ENCODE measurements around the gene TMEM150A. TPM values are rescaled to one million over a fixed set of nuclear protein-coding genes. Genes with fewer than 3 reads are reported as not detected.
"Not testable (repeated sequence)": the region's sequence is repeated elsewhere in the genome, so short reads cannot be mapped to it uniquely, and the experiment has no call there.

TMEM150A gene
- total RNA-seq, 2 donors from 2014 or later = 10.0 to 10.8 TPM

GRCh38 chr2:85614757-85615156, 12.3 kb upstream of the TMEM150A start:
- DNase-seq; intact Hi-C loops (cut with DNase I, micrococcal nuclease); ATAC-seq: not testable (repeated sequence)

DNA sequence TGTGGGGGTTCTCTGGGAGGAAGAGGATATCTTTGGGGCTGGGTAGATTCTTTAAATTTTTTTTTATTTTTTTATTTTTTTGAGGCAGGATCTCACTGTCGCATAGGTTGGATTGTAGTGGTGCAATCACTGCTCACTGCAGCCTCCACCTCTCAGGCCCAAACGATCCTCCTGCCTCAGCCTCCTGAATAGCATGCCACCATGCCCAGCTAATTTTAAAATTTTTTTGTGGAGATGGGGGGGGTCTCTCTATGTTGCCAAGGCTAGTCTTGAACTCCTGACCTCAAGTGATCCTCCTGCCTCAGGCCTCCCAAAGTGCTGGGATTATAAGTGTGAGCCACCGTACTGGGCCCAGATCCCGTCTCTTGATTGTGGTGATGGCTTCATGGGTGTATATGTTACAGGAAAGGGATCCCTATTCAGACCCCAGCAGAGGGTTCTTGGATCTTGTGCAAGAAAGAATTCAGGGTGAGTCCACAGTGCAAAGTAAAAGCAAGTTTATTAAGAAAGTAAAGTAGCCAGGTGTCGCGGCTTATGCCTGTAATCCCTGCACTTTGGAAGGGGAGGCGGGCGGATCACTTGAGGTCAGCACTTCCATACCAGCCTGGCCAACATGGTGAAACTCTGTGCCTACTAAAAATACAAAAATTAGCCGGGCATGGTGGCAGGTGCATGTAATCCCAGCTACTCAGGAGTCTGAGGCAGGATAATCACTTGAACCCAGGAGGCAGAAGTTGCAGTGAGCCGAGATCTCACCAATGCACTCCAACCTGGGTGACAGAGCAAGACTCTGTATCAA, 11.4 kb upstream of the TMEM150A start:
- no peak for ATAC-seq
- intact Hi-C loops (cut with DNase I, micrococcal nuclease) = no loop called here
- DNase-seq = no peak

DNA sequence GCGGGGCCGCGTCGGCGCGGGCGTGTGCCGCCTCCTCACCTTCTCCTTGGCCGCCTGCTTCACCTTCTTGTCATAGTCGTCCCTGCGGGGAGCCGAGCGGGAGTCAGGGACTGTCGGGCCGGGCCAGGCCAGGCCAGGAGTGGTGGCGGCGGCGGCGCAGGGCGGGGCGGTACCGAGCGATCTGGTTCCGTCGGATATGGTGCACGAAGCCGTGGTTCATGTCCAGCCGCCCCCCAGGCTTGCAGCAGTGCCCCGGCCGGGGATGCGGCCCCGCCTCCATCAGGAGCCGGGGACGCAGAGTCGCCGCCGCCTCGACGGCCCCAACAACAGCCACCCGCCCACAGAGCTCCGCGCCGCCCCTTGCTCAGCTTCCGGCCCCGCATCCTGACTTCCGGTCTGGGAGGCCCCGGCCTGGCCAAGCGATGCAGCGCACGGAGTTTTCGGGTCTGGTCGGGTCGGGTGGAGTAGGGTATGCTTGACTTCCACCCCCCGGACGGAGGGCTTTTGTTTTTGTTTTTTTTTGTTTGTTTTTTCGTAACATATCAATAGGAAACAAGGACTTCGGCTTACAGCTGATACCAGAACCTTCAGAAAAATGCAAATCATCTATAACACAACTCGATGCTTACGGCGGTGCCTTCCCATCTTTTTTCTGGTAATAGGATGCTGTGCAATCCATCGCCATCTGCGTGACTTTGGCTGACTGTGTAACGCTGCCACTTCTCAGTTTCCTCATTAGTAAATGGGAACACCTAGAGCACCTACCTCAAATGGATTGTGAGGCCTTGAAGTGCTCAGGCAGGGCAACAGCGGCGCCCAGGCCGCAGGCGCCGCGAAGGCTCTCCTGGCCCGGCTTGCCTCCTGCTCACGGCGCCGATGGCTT, 9.4 kb upstream of the TMEM150A start, which contains the start of gene C2orf68:
C2orf68 (minus strand) TSS at position 362 of the 883 bp plus-strand sequence; CDS start at position 280, 82 bp downstream.
- DNase-seq (peak; percentile 93 to 94), ATAC-seq (peak; percentile 81)
- intact Hi-C loops (cut with DNase I, micrococcal nuclease) = no loop called here

DNA sequence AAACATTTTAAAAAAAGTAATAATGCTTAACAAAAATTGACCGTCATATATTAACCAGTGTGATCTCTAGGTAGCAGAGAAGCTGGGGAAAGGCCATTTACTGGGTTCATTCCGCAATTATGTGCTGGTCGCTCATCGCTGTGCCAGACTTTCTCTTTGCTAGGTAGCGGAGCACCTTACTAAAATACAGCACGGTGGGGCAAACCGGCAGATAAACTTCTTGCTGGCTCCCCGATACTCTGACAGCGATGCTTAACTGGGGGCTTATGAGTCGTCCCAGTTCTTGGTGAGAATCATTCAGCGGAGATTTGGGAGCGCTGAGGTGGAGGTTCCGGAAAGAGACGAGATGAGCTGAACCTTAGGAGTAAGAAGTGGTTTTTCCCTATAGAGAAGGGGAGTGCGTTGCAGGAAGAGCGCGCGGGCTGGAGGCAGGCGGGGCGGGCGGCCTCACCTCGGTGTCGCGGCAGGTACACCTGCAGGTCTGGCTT, 8.8 kb upstream of the TMEM150A start:
- DNase-seq (no peak), ATAC-seq (peak; percentile 54)
- intact Hi-C loops (cut with DNase I, micrococcal nuclease) = no loop called here

GRCh38 chr2:85607268-85608215, 5.0 kb upstream of the TMEM150A start:
- ATAC-seq (no peak), DNase-seq (no peak)
- intact Hi-C loops (cut with DNase I, micrococcal nuclease) = no loop called here

- no peak for DNase-seq
- ATAC-seq = no peak
- intact Hi-C loops (cut with DNase I, micrococcal nuclease) = no loop called here
Observed at GRCh38 chr2:85606116-85606455, 3.6 kb upstream of the TMEM150A start.

DNA sequence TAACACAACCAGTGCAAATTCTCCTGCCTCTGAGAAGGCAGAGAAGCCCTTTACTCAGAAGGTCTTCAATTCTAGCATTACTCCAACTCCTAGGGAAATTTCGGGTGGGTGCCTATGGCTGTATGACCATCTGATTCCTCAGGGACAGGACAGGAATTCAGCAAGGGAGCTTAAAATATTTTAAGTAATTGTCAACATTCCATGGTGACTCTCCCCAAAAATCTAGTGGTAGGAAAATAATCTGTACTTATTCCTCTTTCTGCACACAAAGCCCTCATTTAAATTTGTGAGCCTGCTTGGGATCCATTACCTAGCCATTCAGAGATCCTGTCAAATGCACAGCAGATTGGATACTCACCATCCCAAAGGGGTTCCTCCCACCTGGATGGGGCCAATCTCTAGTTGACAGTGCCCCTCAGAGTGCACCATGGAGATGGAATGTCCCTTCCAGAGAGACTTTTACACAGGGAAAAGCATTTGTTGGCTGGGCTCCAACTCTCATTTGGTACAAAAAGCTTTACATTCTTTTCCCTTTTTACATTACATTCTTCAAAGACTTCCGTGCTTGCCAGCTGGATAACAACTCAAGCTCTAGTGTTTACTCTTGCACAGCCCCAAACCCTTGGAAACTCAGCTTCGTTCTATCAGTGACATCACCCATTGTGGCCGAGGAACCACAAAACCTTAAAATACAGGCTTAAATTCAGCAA, 3.1 kb upstream of the TMEM150A start:
- DNase-seq (peak in 1 of 2 donors; percentile 6), ATAC-seq (no peak)
- intact Hi-C loops (cut with DNase I, micrococcal nuclease) = no loop called here

DNA sequence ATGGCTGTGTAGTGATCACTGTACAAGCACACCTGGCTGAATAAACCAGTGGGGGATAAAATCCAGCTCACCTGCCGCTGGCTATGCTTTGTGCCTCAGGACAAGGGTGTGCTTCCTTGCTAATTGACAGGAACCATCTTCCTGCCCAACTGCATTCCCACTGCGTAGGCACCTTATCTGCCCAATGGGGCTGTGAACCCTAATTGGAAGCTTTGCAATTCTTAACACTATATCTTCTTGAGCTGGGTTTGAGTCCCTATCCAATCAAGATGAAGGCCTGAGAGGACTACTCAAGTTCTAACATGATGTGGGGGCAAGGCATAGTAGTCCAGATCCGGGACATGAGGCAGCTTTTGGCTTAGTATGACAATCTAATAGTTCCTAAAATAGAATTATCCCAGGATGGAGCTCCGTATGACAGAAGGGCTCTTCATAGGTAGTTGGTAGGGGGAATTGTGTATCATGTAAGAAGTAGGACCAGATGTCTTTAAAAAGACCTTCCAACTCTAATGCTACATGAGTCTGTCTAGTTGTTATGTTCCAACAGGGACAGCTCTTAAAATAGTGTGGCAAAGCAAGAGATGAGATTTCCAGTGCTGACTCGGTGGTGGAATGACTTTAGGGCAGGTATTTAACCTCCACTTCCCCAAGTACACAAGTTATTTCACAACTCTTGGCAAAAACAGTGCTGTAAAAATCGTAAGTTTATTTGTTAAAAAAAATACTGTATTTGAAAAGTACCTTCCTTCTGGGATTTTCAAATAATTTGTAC, 2.3 kb upstream of the TMEM150A start:
- intact Hi-C loops (cut with DNase I, micrococcal nuclease) = no loop called here
- no peak for ATAC-seq
- peak in 1 of 2 donors; percentile 6 for DNase-seq

DNA sequence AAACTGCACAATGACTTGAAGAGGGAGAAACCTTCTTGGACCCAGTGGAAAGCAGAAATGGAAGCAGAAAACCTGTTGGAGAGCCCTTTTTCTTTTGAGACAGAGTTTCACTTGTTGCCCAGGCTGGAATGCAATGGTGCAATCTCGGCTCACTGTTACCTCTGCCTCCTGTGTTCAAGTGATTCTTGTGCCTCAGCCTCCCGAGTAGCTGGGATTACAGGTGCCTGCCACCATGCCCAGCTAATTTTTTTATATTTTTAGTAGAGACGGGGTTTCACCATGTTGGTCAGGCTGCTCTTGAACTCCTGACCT, 1.6 kb upstream of the TMEM150A start:
- DNase-seq; intact Hi-C loops (cut with DNase I, micrococcal nuclease): not testable (repeated sequence)

DNA sequence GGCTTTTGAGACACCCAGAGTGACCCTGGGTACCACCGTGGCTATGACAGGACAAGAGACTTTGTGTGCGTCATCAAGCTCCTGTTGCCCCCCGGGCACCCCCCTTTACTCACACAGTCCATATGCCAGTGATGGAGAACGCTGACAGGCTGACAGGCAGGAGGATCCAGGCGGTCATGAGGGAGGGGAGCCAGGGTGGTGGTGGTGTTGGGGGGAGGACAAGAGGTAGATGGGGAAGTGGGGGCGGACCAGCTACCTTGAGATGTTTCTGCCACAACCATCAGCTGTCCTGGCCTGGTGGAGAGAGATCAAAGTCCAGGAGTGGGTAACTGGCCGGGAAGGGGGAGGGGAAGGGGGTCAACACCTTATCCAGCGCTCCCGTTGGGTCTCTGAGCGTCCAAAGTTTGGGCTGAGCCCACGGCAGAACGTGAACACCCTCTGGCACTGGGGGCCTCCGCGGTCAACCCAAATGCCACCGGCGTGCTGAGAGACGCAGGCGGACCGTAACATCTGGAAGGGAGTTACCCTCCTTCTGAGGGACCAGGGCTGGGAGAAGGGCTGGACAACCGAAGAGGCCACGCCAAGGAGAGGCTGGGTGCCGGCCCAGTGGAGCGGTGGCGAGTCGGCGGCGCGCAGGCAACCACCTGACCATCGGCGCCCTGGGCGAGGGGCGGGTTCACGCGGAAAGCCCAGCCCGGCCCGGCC, 575 bp downstream of the TMEM150A start:
- intact Hi-C loops (cut with DNase I, micrococcal nuclease) = no loop called here
- DNase-seq (peak; percentile 69 to 80), ATAC-seq (peak; percentile 60)

More for the DNA sequence above, 1.6 kb upstream of the TMEM150A start:
- not testable (repeated sequence) for ATAC-seq

DNA sequence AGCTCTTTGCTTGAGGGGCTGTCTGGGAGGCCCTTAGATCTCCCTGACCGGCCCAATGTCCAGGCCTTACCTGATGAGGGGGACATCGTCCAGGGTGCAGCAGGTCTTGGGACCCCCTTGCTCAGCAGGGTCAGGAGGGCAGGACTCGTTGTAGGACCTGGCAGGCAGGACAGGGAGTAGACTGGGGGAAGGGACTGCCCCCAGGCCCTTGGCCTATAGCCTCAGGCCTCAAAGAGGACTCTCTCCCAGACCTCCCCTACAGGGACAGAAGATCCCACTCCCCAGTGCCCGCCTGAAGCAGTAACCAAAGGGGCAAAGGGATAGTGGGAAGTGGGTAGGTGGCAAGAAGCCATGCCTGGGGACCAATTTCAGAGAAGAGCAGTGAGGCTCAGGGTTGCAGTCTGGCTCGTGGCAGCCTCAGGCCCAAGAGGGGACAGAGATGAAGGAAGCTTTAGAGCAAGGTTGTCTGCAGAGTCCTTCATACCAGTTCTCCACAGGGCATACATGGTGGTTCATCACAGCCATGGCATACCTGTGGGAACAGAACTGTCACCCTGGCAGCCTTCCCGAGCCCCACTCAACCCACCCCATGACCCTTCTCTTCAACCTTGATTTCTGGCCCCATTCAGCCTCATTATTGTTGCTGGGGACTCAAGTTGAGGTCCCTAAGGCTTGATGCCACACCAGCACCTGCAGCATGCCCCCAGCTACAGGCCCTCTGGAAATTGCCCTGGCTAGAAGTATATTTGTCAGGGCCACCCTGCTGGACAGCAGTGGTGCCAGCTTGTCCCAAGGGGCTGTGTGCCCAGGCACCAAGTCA, 1.3 kb downstream of the TMEM150A start:
- DNase-seq = no peak
- no peak for ATAC-seq
- intact Hi-C loops (cut with DNase I, micrococcal nuclease) = no loop called here

DNA sequence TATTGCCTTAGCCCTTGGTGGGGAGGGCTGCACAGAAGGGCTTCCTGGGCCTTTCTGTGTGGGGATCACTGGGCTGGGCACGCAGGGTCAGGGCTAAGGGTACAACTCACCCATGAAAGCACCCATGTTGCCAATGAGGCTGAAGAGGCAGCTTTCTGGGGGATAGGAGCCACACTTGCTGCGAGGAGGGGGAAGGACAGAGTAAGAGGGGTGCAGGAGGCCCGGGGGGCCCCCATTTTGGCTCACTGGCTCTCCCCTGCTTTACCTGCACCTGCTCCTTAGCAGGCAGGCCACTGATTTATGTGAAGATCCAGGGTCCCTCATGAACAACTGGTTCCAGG, 2.3 kb downstream of the TMEM150A start:
- DNase-seq = no peak
- intact Hi-C loops (cut with DNase I, micrococcal nuclease) = no loop called here

GRCh38 chr2:85599468-85600234, 2.8 kb downstream of the TMEM150A start:
- ATAC-seq = no peak
- intact Hi-C loops (cut with DNase I, micrococcal nuclease) = no loop called here
- no peak for DNase-seq

More for the DNA sequence above, 2.3 kb downstream of the TMEM150A start:
- ATAC-seq = no peak

- no peak for ATAC-seq
- intact Hi-C loops (cut with DNase I, micrococcal nuclease) = no loop called here
- no peak for DNase-seq
Observed at GRCh38 chr2:85598594-85599340, 3.7 kb downstream of the TMEM150A start.

- DNase-seq = no peak
- intact Hi-C loops (cut with DNase I, micrococcal nuclease) = no loop called here
- no peak for ATAC-seq
Observed at GRCh38 chr2:85597241-85597640, 5.3 kb downstream of the TMEM150A start.
